H1 (cell line): Measurements from ENCODE around the gene SYMPK. TPM values are rescaled to one million over a fixed set of nuclear protein-coding genes. Genes with fewer than 3 reads are reported as not detected.

ENCODE experiments used
- CEBPB ChIP-seq: IDR thresholded peaks from 2 replicates; pipeline ENCODE4 v1.6.1; 2012; ENCODE audit warnings: low read depth, low read length
- CHD1 ChIP-seq: IDR thresholded peaks from 2 replicates; pipeline ENCODE4 v1.6.1; 2012; ENCODE audit warnings: low read depth, low read length, improper control_type of control experiment
- CREB1 ChIP-seq: IDR thresholded peaks from 2 replicates; pipeline ENCODE4 v1.6.1; 2012; ENCODE audit warnings: inconsistent platforms
- EP300 ChIP-seq, 2 experiments: IDR thresholded peaks; 1 replicate in 1 of 2; 2 replicates in 1 of 2; pipeline ENCODE4 v1.6.1; 2011 to 2012; ENCODE audit warnings: low read depth in 2 of 2, low read length in 2 of 2, mild to moderate bottlenecking in 2 of 2, borderline replicate concordance in 1 of 2, inconsistent platforms in 1 of 2, moderate library complexity in 1 of 2
- FOSL1 ChIP-seq: IDR thresholded peaks from 2 replicates; pipeline ENCODE4 v1.6.1; 2011; ENCODE audit warnings: mild to moderate bottlenecking, low read depth, low read length, moderate library complexity; ENCODE audit not compliant: insufficient read depth
- GABPA ChIP-seq: IDR thresholded peaks from 2 replicates; pipeline ENCODE4 v1.6.1; 2011; ENCODE audit warnings: mild to moderate bottlenecking, low read length, moderate library complexity, borderline replicate concordance; ENCODE audit not compliant: insufficient read depth
- GTF2F1 ChIP-seq: IDR thresholded peaks from 2 replicates; pipeline ENCODE4 v1.6.1; 2012; ENCODE audit warnings: low read depth, low read length, improper control_type of control experiment, borderline replicate concordance
- HDAC6 ChIP-seq: IDR thresholded peaks from one replicate; pipeline ENCODE4 v1.7.1; 2012; ENCODE audit warnings: low read depth, mild to moderate bottlenecking, inconsistent platforms, low read length, moderate library complexity
- JUN ChIP-seq: IDR thresholded peaks from 2 replicates; pipeline ENCODE4 v1.6.1; 2011; ENCODE audit warnings: low read depth, mild to moderate bottlenecking, improper control_type of control experiment, low read length
- KDM1A ChIP-seq: fragments of 200-600, 300-600 bp; sonication (generic); IDR thresholded peaks from 2 replicates; pipeline ENCODE4 v1.7.1; 2016; ENCODE audit warnings: mild to moderate bottlenecking, low read length, borderline replicate concordance
- KDM4A ChIP-seq: IDR thresholded peaks from one replicate; pipeline ENCODE4 v1.7.1; 2012; ENCODE audit warnings: low read depth, mild to moderate bottlenecking, moderate library complexity, low read length, inconsistent platforms; ENCODE audit not compliant: severe bottlenecking
- RBBP5 ChIP-seq: IDR thresholded peaks from 2 replicates; pipeline ENCODE4 v1.7.1; 2012; ENCODE audit warnings: low read depth, mild to moderate bottlenecking, inconsistent platforms, low read length, moderate library complexity, borderline replicate concordance
- RFX5 ChIP-seq: IDR thresholded peaks from 2 replicates; pipeline ENCODE4 v1.6.1; 2011; ENCODE audit warnings: low read depth, low read length, improper control_type of control experiment, borderline replicate concordance
- SIN3A ChIP-seq, 2 experiments: IDR thresholded peaks in 1 of 2; conservative IDR thresholded peaks in 1 of 2; 2 replicates each; pipeline ENCODE4 v1.6.1; 2011 to 2012; ENCODE audit warnings: low read length in 2 of 2, improper control_type of control experiment in 1 of 2, low read depth in 1 of 2, mild to moderate bottlenecking in 1 of 2
- SP1 ChIP-seq: IDR thresholded peaks from 2 replicates; pipeline ENCODE4 v1.6.1; 2011; ENCODE audit warnings: low read depth, low read length
- SP4 ChIP-seq: IDR thresholded peaks from 2 replicates; pipeline ENCODE4 v1.6.1; 2012; ENCODE audit warnings: low read length, inconsistent platforms
- SRF ChIP-seq: IDR thresholded peaks from 2 replicates; pipeline ENCODE4 v1.6.1; 2011; ENCODE audit warnings: mild to moderate bottlenecking, low read depth, low read length, moderate library complexity
- TAF7 ChIP-seq: optimal IDR thresholded peaks from 2 replicates; pipeline ENCODE3; 2011; ENCODE audit warnings: low read depth, mild to moderate bottlenecking, inconsistent platforms, low read length, moderate library complexity, borderline replicate concordance
- TBP ChIP-seq: IDR thresholded peaks from 2 replicates; pipeline ENCODE4 v1.6.1; 2011; ENCODE audit warnings: low read depth, low read length, improper control_type of control experiment
- TCF12 ChIP-seq: IDR thresholded peaks from 2 replicates; pipeline ENCODE4 v1.6.1; 2011; ENCODE audit warnings: low read depth, mild to moderate bottlenecking, low read length
- USF2 ChIP-seq: IDR thresholded peaks from 2 replicates; pipeline ENCODE4 v1.6.1; 2011; ENCODE audit warnings: low read length, improper control_type of control experiment
- YY1 ChIP-seq: IDR thresholded peaks from 2 replicates; pipeline ENCODE4 v1.6.1; 2011; ENCODE audit warnings: low read depth, mild to moderate bottlenecking, low read length
- ZNF274 ChIP-seq: IDR thresholded peaks from 2 replicates; pipeline ENCODE4 v1.7.0; 2012; ENCODE audit warnings: low read length, borderline replicate concordance; ENCODE audit errors: extremely low read depth
- polyA plus RNA-seq, 7 experiments: library from polyadenylated mRNA; depleted of rRNA in 3 of 7; stranded (reverse) in 5 of 7; unstranded in 2 of 7; fragments of >200 nt in 5 of 7; fragments of 200-250 nt in 2 of 7; gene quantifications; 1 replicate in 5 of 7; 2 replicates in 1 of 7; 4 replicates in 1 of 7; pipeline versions ENCODE4 v1.2.1 to v1.2.3, GENCODE V29; 2011 to 2013; ENCODE audit warnings: missing spikeins in 2 of 7, mixed read lengths in 2 of 7
- total RNA-seq: library from RNA; stranded (reverse); fragmentation: NEBNext Ultra II Directional; extraction: Animal tissue kit (Norgen Biotek cat#: 25700); gene quantifications from 2 replicates; pipeline ENCODE4 v1.2.1, GENCODE V29; 2021

SYMPK gene
- total and polyA plus RNA-seq, 2 of the 8 experiments (the other 6 are each of a cell fraction or from before 2014, with no cell fraction given): 93.6 to 99.5 TPM

- peak; percentile 12; the same call in 1 of the 2 replicates for TF ChIP-seq SRF
- peak; percentile 71 to 92; a peak in 2 of 4 replicates for TF ChIP-seq SIN3A (conservative IDR thresholded peaks at IDR 0.05 in 1 of 2, IDR thresholded peaks at IDR 0.05 in 1 of 2; ENCODE audit: low read depth in 1 of 2, low read length in 2 of 2)
- peak; percentile 81 for TF ChIP-seq SP4
- no peak for TF ChIP-seq RFX5
- no peak for TF ChIP-seq KDM4A
- TF ChIP-seq KDM1A: no peak
- TF ChIP-seq JUN: 0 out of 2 replicates have a peak, but pooled peaks have one; percentile 26
- TF ChIP-seq YY1: 0 out of 2 replicates have a peak, but pooled peaks have one; percentile 13
- TF ChIP-seq ZNF274: no peak
- 0 out of 2 replicates have a peak, but pooled peaks have one; percentile 10 for TF ChIP-seq RBBP5
- peak; percentile 42 for TF ChIP-seq TBP
- no peak for TF ChIP-seq GTF2F1
- peak; percentile 61 for TF ChIP-seq SP1
- peak; percentile 81 for TF ChIP-seq USF2
- no peak; the same call in 1 of the 2 replicates for TF ChIP-seq CEBPB
- peak; percentile 55 for TF ChIP-seq TAF7
- peak; percentile 36; the same call in 1 of the 2 replicates for TF ChIP-seq GABPA
- no peak for TF ChIP-seq FOSL1
- no peak for TF ChIP-seq CHD1
- TF ChIP-seq EP300 (IDR thresholded peaks at IDR 0.05; ENCODE audit: borderline replicate concordance in 1 of 2, low read depth in 2 of 2, low read length in 2 of 2): peak in 1 of 2 experiments; percentile 40; a peak in 1 of 3 replicates
- peak; percentile 23; the same call in 1 of the 2 replicates for TF ChIP-seq CREB1
- 0 out of 2 replicates have a peak, but pooled peaks have one; percentile 27 for TF ChIP-seq TCF12
- TF ChIP-seq HDAC6: no peak
Measured at GRCh38 chr19:45817010-45817724, 45.8 kb downstream of the SYMPK start (continued).
